GM12878 (cell line): ENCODE results near the gene SEPSECS. TPM values are rescaled to one million over a fixed set of nuclear protein-coding genes. Genes with fewer than 3 reads are reported as not detected.

Source experiments
- ATAC-seq: fragments of 200-7000 bp; cut with Tn5 transposase; 3 replicates; pipeline ENCODE4 v1.9.1; 2020; ENCODE audit warnings: mild to moderate bottlenecking, moderate library complexity
- BruUV-seq: library from RNA; stranded (reverse); fragments of 400-500 nt; replicated peaks from 2 replicates; lab custom pipeline; 2021; lab: Mats Ljungman, UMichigan
- CTCF ChIA-PET: fragments of 300-600 bp; sonication (Branson Sonifier 250); formaldehyde crosslinking; extraction: SDS; loops from one replicate; lab custom pipeline; 2021; ENCODE audit warnings: inconsistent platforms; lab: Yijun Ruan, JAX
- POLR2A ChIA-PET: fragments of 350-600 bp; formaldehyde crosslinking; extraction: SDS; loops from one replicate; lab custom pipeline; 2021; ENCODE audit warnings: inconsistent platforms; lab: Charles Lee
- RAD21 ChIA-PET: fragments of 300-600 bp; sonication (Branson Sonifier 250); formaldehyde crosslinking; loops from one replicate; lab custom pipeline; 2023; ENCODE audit warnings: antibody characterized with exemption; ENCODE audit not compliant: unreplicated experiment; lab: Charles Lee
- SMC1A ChIA-PET: fragments of 300-600 bp; sonication (Branson Sonifier 250); formaldehyde crosslinking; loops from one replicate; lab custom pipeline; 2023; ENCODE audit not compliant: unreplicated experiment, uncharacterized antibody; lab: Charles Lee
- DNase-seq: peaks from one replicate; pipeline ENCODE4 v3.0.0-alpha.2; 2011; ENCODE audit warnings: low read depth, low spot score
- FAIRE-seq: peaks from 3 replicates; lab custom pipeline; 2011; peaks lifted over from hg19 to GRCh38; lab: Jason Lieb, UNC
- H2AFZ ChIP-seq: 2 replicates; pipeline ENCODE4 v1.6.0; 2011; ENCODE audit warnings: low read depth, low read length, control low read depth; ENCODE audit not compliant: control insufficient read depth
- H3K27ac ChIP-seq: 2 replicates; pipeline ENCODE4 v1.5.1; 2011; ENCODE audit warnings: control low read depth; ENCODE audit not compliant: control insufficient read depth, insufficient read depth
- H3K27me3 ChIP-seq, 2 experiments: replicated peaks in 1 of 2; 2 replicates each; pipeline versions ENCODE4 v1.6.0 to v1.6.1; 2011; ENCODE audit warnings: low read length in 1 of 2; ENCODE audit not compliant: control insufficient read depth in 2 of 2, insufficient read depth in 2 of 2
- H3K36me3 ChIP-seq, 2 experiments: 2 replicates each; pipeline ENCODE4 v1.5.1; 2011; ENCODE audit warnings: low read length in 1 of 2; ENCODE audit not compliant: control insufficient read depth in 2 of 2, insufficient read depth in 2 of 2
- H3K4me1 ChIP-seq: 2 replicates; pipeline ENCODE4 v1.6.1; 2011; ENCODE audit warnings: mild to moderate bottlenecking, low read length, moderate library complexity, mixed read lengths; ENCODE audit not compliant: control insufficient read depth, insufficient read depth
- H3K4me2 ChIP-seq: 2 replicates; pipeline ENCODE4 v1.6.0; 2011; ENCODE audit warnings: control low read depth; ENCODE audit not compliant: control insufficient read depth, insufficient read depth
- H3K4me3 ChIP-seq: fragments of 200-600 bp; sonication (generic); 2 replicates; pipeline ENCODE4 v1.5.1; 2016
- H3K79me2 ChIP-seq: 2 replicates; pipeline ENCODE4 v1.6.0; 2011; ENCODE audit warnings: low read length; ENCODE audit not compliant: control insufficient read depth, insufficient read depth
- H3K9ac ChIP-seq: 2 replicates; pipeline ENCODE4 v1.8.0; 2011; ENCODE audit warnings: low read length, control low read depth, mixed read lengths; ENCODE audit not compliant: control insufficient read depth, insufficient read depth
- H3K9me3 ChIP-seq: replicated peaks from 3 replicates; pipeline ENCODE4 v1.5.1; 2011; ENCODE audit warnings: mild to moderate bottlenecking, low read length; ENCODE audit not compliant: control insufficient read depth, insufficient read depth
- H4K20me1 ChIP-seq: 2 replicates; pipeline ENCODE4 v1.6.0; 2011; ENCODE audit not compliant: control insufficient read depth, insufficient read depth
- ATF2 ChIP-seq: IDR thresholded peaks from 2 replicates; pipeline ENCODE4 v1.6.1; 2012; ENCODE audit warnings: low read length, inconsistent platforms
- E2F4 ChIP-seq: IDR thresholded peaks from 2 replicates; pipeline ENCODE4 v1.6.1; 2012; ENCODE audit warnings: low read depth, low read length, improper control_type of control experiment
- IRF3 ChIP-seq: fragments of 450-650 bp; IDR thresholded peaks from 2 replicates; pipeline ENCODE4 v1.6.1; 2014; ENCODE audit warnings: mild to moderate bottlenecking
- KLF5 ChIP-seq: fragments of 450-650 bp; IDR thresholded peaks from 2 replicates; pipeline ENCODE4 v1.6.1; 2014; ENCODE audit warnings: mild to moderate bottlenecking; ENCODE audit not compliant: partially characterized antibody
- NR2C1 ChIP-seq: fragments of 450-650 bp; IDR thresholded peaks from 2 replicates; pipeline ENCODE4 v1.6.1; 2017; ENCODE audit warnings: antibody characterized with exemption, mild to moderate bottlenecking, moderate library complexity
- PRDM15 ChIP-seq: fragments of 450-650 bp; formaldehyde crosslinking; IDR thresholded peaks from 2 replicates; pipeline ENCODE4 v1.4.0; 2020; ENCODE audit warnings: mild to moderate bottlenecking, moderate library complexity
- WRNIP1 ChIP-seq: IDR thresholded peaks from 2 replicates; pipeline ENCODE4 v1.6.1; 2011; ENCODE audit warnings: low read depth, low read length, improper control_type of control experiment, borderline replicate concordance
- WGBS: methylation state at CpG from one replicate; pipeline ENCODE4 v1.1.6; 2016; ENCODE audit warnings: low lambda C conversion rate; ENCODE audit not compliant: insufficient replicate concordance, insufficient coverage; ENCODE audit errors: missing lambda C conversion rate; 5-methylcytosine and 5-hydroxymethylcytosine counted together
- in situ Hi-C: fragments of 300-500 bp; cut with MboI; formaldehyde crosslinking; loops from 9 replicates; pipeline ENCODE4 v1.14.3; 2018; ENCODE audit warnings: mixed read lengths
- intact Hi-C: fragments of 100-400 bp; cut with micrococcal nuclease; formaldehyde crosslinking; loops from one replicate; pipeline ENCODE4 v1.14.2; 2022; ENCODE audit not compliant: unreplicated experiment
- polyA plus RNA-seq, 11 experiments: library from polyadenylated mRNA; depleted of rRNA in 4 of 11; unstranded in 6 of 11; stranded (reverse) in 5 of 11; fragments of >200 nt; fragmentation: Nextera tagmentation in 4 of 11; fragmentation: Illumina TruSeq in 1 of 11; extraction: Ambion mirVana in 4 of 11; extraction: Trizol in 1 of 11; gene quantifications; 1 replicate in 1 of 11; 2 replicates in 10 of 11; pipeline versions ENCODE4 v1.2.1 to v1.2.3, GENCODE V29; 2011 to 2016; ENCODE audit warnings: inconsistent platforms in 2 of 11, missing spikeins in 2 of 11, low read depth in 1 of 11
- total RNA-seq, 4 experiments: library from RNA; depleted of rRNA in 3 of 4; stranded (reverse); fragments of >200 nt in 3 of 4; fragmentation: Illumina TruSeq in 1 of 4; extraction: Trizol in 1 of 4; gene quantifications; 2 replicates each; pipeline versions ENCODE4 v1.2.1 to v1.2.3, GENCODE V29; 2013 to 2021

Gene SEPSECS
- total and polyA plus RNA-seq, 10 of the 15 experiments (the other 5 are each of a cell fraction or from before 2014, with no cell fraction given) = 2.8 to 15.8 (median 7.2) TPM

GRCh38 chr4:25155947-25156346 lies 4.3 kb downstream of the SEPSECS start:
- Histone ChIP-seq H3K4me3 (no peak overlapping the region), H3K9me3 (no peaks in the 10 kb centered on the region), H3K4me2 (no peak overlapping the region), H3K9ac (no peak overlapping the region), H3K4me1 (no peaks in the 10 kb centered on the region), H2AFZ (no peak overlapping the region), H3K79me2 (peaks cover 11% of the 10 kb centered on the region), H4K20me1 (no peaks in the 10 kb centered on the region), H3K36me3 (no peaks in the 10 kb centered on the region; a peak in 1 of 4 replicates), H3K27ac (no peak overlapping the region), H3K27me3 (no peaks in the 10 kb centered on the region)
- SMC1A ChIA-PET = no interaction called here
- POLR2A ChIA-PET = interaction anchor here (1.2 kb wide), 1 partner anchor 79 kb away, joined by 7 read pairs; no protein-coding TSS in a partner anchor
- RAD21 ChIA-PET = interaction anchor here (0.9 kb wide), 1 partner anchor 156 kb away, joined by 3 read pairs; the partner anchor contains the start of gene ZCCHC4
- TF ChIP-seq E2F4 (no peak), PRDM15 (CRISPR knock-in tag) (no peak), IRF3 (no peak), ATF2 (no peak), WRNIP1 (no peak), NR2C1 (no peak), KLF5 (no peak)
- DNase-seq (no peak), FAIRE-seq (no peak), ATAC-seq (no peak)
- CTCF ChIA-PET = interaction anchor here (2.9 kb wide), 1 partner anchor 11 kb away, joined by 11 read pairs; no protein-coding TSS in a partner anchor
- no TSS peak for BruUV-seq
- in situ Hi-C loops = no loop called here
- WGBS = 93% methylated on average over 5 of the region's 5 CpGs
- intact Hi-C loops = no loop called here
